ENCODE measurements around the gene ADARB1. TPM values are rescaled to one million over a fixed set of nuclear protein-coding genes. Genes with fewer than 3 reads are reported as not detected.

Gene ADARB1
- total and polyA plus RNA-seq, 2 of the 4 experiments (the other 2 are of a cell fraction): 39.8 to 47.3 TPM

DNA sequence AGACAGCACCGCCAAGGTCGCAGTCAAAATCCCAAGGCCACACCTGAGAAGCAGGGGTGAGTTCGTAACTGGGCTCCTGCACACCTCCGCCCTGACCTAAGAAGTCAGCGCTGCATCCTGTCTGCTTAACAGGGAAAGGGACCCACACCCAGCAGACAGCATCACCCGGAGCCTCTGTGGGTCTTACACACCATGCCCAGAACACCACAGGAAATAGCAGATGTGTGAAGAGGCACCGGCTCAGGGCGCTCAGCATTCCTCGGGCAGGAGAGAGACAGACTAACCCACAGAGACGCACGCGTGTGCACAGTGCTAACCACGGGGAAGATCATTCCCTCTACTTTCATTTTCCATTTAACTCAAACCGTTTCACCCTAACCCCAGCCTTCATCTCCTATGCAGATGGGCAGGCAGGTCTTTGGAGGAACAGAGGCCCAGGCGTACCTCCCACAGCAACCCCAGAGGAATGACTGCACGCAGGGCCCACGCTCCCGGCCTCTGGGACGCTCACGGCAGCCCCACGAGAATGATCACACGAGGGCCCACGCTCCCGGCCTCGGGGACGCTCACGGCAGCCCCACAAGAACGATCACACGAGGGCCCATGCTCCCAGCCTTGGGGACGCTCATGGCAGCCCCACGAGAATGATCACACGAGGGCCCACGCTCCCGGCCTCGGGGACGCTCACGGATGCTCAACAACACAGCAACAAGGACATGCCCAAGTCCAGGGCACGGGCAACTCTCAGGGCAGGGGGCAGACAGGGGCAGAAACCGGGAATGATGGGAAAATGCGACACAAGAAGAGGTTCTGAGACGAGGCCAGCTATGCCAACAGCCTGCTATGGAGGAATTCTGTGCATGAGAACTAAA, 192.4 kb downstream of the ADARB1 start:
- H3K9me3 ChIP-seq (ENCODE audit: control insufficient read depth, insufficient read depth, low read length): no peaks in the 10 kb centered on the region
- no TSS peak for BruUV-seq (replicated peaks)
- no peak overlapping the region for H3K14ac ChIP-seq (replicated peaks; ENCODE audit: low read depth, low read length)
- H3K4me1 ChIP-seq (ENCODE audit: control insufficient read depth, insufficient read depth, low read length): no peaks in the 10 kb centered on the region
- no peak overlapping the region for H3K23ac ChIP-seq (ENCODE audit: low read depth, low read length)
- no peak overlapping the region for H3K18ac ChIP-seq (ENCODE audit: low read depth, low read length)
- H3K9me1 ChIP-seq (ENCODE audit: insufficient read depth, low read length): peaks cover 4% of the 10 kb centered on the region; the same call in 1 of the 2 replicates
- H2BK15ac ChIP-seq (ENCODE audit: low read depth, low read length): no peak overlapping the region
- H3K79me1 ChIP-seq (ENCODE audit: low read depth in 1 of 2, low read length in 2 of 2): peaks cover 0 to 35% of the 10 kb centered on the region in 2 experiments
- H2BK20ac ChIP-seq (ENCODE audit: low read depth, low read length): no peak overlapping the region
- no peak for TF ChIP-seq RFX5 (IDR thresholded peaks at IDR 0.05; ENCODE audit: low read depth, low read length)
- TF ChIP-seq POLR2A (IDR thresholded peaks at IDR 0.05; ENCODE audit: low read depth, low read length): no peak
- peaks cover 65% of the 10 kb centered on the region for H3K36me3 ChIP-seq (ENCODE audit: control insufficient read depth, insufficient read depth, low read length)
- no peak overlapping the region for H4K91ac ChIP-seq (ENCODE audit: insufficient read depth, low read depth, low read length)
- H3K56ac ChIP-seq (ENCODE audit: extremely low read depth, insufficient read depth, low read length): no peak overlapping the region
- no peak for ATAC-seq (ENCODE audit: low read depth)
- H3K4ac ChIP-seq (ENCODE audit: low read depth, low read length): no peak overlapping the region
- ChIA-PET CTCF (no interaction called here), POLR2A (ENCODE audit: unreplicated experiment) (no interaction called here)
- H4K20me1 ChIP-seq (ENCODE audit: insufficient read depth, low read length): peaks cover 54% of the 10 kb centered on the region
- H3K9ac ChIP-seq (ENCODE audit: low read depth, low read length): no peak overlapping the region
- no peak overlapping the region for H2BK5ac ChIP-seq (ENCODE audit: low read depth, low read length, poor library complexity, severe bottlenecking)
- dilution Hi-C loops (cut with HindIII; ENCODE audit: low sequenced_read_pairs, unreplicated experiment): no loop called here
- in situ Hi-C loops (cut with MboI; ENCODE audit: low sequenced_read_pairs): no loop called here
- H4K8ac ChIP-seq (ENCODE audit: low read depth in 2 of 2, low read length in 2 of 2): no peak overlapping the region
- no peak overlapping the region for H2AFZ ChIP-seq (replicated peaks; ENCODE audit: low read length, poor library complexity)
- no peak overlapping the region for H2BK120ac ChIP-seq (ENCODE audit: low read depth, low read length)
- no peak for DNase-seq
- 98% methylated on average over 31 of the region's 41 CpGs; no CpG with 5 or more reads in 1 of the 2 experiments for WGBS, 2 experiments (ENCODE audit: extremely low coverage in 2 of 2, insufficient read length in 1 of 2)
- no peak overlapping the region for H4K5ac ChIP-seq (ENCODE audit: low read depth, low read length)
- H3K4me3 ChIP-seq (ENCODE audit: insufficient read depth, low read depth, low read length): no peak overlapping the region
- H3K27me3 ChIP-seq (ENCODE audit: control insufficient read depth, insufficient read depth, low read length): no peaks in the 10 kb centered on the region
- no peak overlapping the region for H3K4me2 ChIP-seq (ENCODE audit: low read depth, low read length)
- intact Hi-C loops (cut with micrococcal nuclease): no loop called here
- no peak overlapping the region for H2AK5ac ChIP-seq (ENCODE audit: low read depth, low read length)
- no peak overlapping the region for H3K27ac ChIP-seq (ENCODE audit: insufficient read depth, low read length)
- H2AK9ac ChIP-seq (replicated peaks; ENCODE audit: low read depth, low read length, poor library complexity): peak overlapping the region; percentile 44

All from IMR-90 (cell line).